ENCODE measurements around the gene DCAF8L1. TPM values are rescaled to one million over a fixed set of nuclear protein-coding genes. Genes with fewer than 3 reads are reported as not detected.
"Not testable (repeated sequence)": the region's sequence is repeated elsewhere in the genome, so short reads cannot be mapped to it uniquely, and the experiment has no call there.

DCAF8L1 gene
- total RNA-seq, 1 experiment from 2014 or later = not detected

- Histone ChIP-seq H3K4me1 (replicated peaks) (no peaks in the 10 kb centered on the region), H3K27ac (no peak overlapping the region), H3K9me3 (replicated peaks) (no peaks in the 10 kb centered on the region), H3K36me3 (no peaks in the 10 kb centered on the region), H3K4me3 (no peak overlapping the region), H3K27me3 (replicated peaks) (no peaks in the 10 kb centered on the region)
- DNase-seq (ENCODE audit: low read depth in 1 of 2, low spot score in 2 of 2) = no peak
These were observed 14.8 kb downstream of the DCAF8L1 start for GRCh38 chrX:27966492-27966891.

- not testable (repeated sequence) for DNase-seq (ENCODE audit: low read depth in 1 of 2, low spot score in 2 of 2); H3K9me3 ChIP-seq (replicated peaks); H3K27ac ChIP-seq; H3K36me3 ChIP-seq; H3K27me3 ChIP-seq (replicated peaks); H3K4me3 ChIP-seq; H3K4me1 ChIP-seq (replicated peaks)
These were observed 15.9 kb downstream of the DCAF8L1 start for GRCh38 chrX:27965348-27965747.

GRCh38 chrX:27964432-27964831 lies 16.8 kb downstream of the DCAF8L1 start:
- DNase-seq (ENCODE audit: low read depth in 1 of 2, low spot score in 2 of 2) = no peak
- H3K27ac ChIP-seq = no peak overlapping the region
- no peak overlapping the region for H3K4me3 ChIP-seq
- no peaks in the 10 kb centered on the region for H3K9me3 ChIP-seq (replicated peaks)
- H3K36me3 ChIP-seq = no peaks in the 10 kb centered on the region
- no peaks in the 10 kb centered on the region for H3K4me1 ChIP-seq (replicated peaks)
- H3K27me3 ChIP-seq (replicated peaks) = no peaks in the 10 kb centered on the region

- H3K4me3 ChIP-seq; H3K27me3 ChIP-seq (replicated peaks); H3K27ac ChIP-seq; H3K9me3 ChIP-seq (replicated peaks); H3K4me1 ChIP-seq (replicated peaks); H3K36me3 ChIP-seq; DNase-seq (ENCODE audit: low read depth in 1 of 2, low spot score in 2 of 2): not testable (repeated sequence)
These were observed 20.8 kb downstream of the DCAF8L1 start for GRCh38 chrX:27960410-27960809.

- Histone ChIP-seq H3K36me3 (no peaks in the 10 kb centered on the region), H3K4me1 (replicated peaks) (no peaks in the 10 kb centered on the region), H3K4me3 (no peak overlapping the region), H3K27me3 (replicated peaks) (no peaks in the 10 kb centered on the region), H3K9me3 (replicated peaks) (no peaks in the 10 kb centered on the region), H3K27ac (no peak overlapping the region)
- no peak for DNase-seq (ENCODE audit: low read depth in 1 of 2, low spot score in 2 of 2)
These were observed 28.1 kb downstream of the DCAF8L1 start for GRCh38 chrX:27953171-27953570.

- H3K9me3 ChIP-seq (replicated peaks) = no peaks in the 10 kb centered on the region
- DNase-seq (ENCODE audit: low read depth in 1 of 2, low spot score in 2 of 2) = no peak
- no peak overlapping the region for H3K4me3 ChIP-seq
- H3K27ac ChIP-seq = no peak overlapping the region
- H3K27me3 ChIP-seq (replicated peaks) = no peaks in the 10 kb centered on the region
- H3K36me3 ChIP-seq = no peaks in the 10 kb centered on the region
- H3K4me1 ChIP-seq (replicated peaks) = no peaks in the 10 kb centered on the region
These were observed 47.9 kb downstream of the DCAF8L1 start for GRCh38 chrX:27933361-27933760.

Other genes with a start within 250 kb of the DCAF8L1 start
- gene MAGEB10, start 173.5 kb downstream of the DCAF8L1 start, total RNA-seq (2014; rRNA removed; shearing (Covaris generic)) = not detected in 2 replicates